ENCODE measurements around the gene DRC7.

The DRC7 gene

GRCh38 chr16:57723170-57723569, 28.6 kb downstream of the DRC7 start:
- no peak for DNase-seq (ENCODE audit: extremely low read depth, low read depth)
- no peak for TF ChIP-seq CTCF (IDR thresholded peaks at IDR 0.05; ENCODE audit: low read depth, low read length)

GRCh38 chr16:57724531-57724930, 29.9 kb downstream of the DRC7 start:
- DNase-seq (ENCODE audit: extremely low read depth, low read depth): no peak
- TF ChIP-seq CTCF (IDR thresholded peaks at IDR 0.05; ENCODE audit: low read depth, low read length): no peak

- DNase-seq (ENCODE audit: extremely low read depth, low read depth): no peak
- TF ChIP-seq CTCF (IDR thresholded peaks at IDR 0.05; ENCODE audit: low read depth, low read length): no peak
Observed at GRCh38 chr16:57725151-57725550, 30.5 kb downstream of the DRC7 start.

GRCh38 chr16:57725554-57725953, 30.9 kb downstream of the DRC7 start:
- TF ChIP-seq CTCF (IDR thresholded peaks at IDR 0.05; ENCODE audit: low read depth, low read length): no peak
- no peak for DNase-seq (ENCODE audit: extremely low read depth, low read depth)

GRCh38 chr16:57725976-57726375, 31.4 kb downstream of the DRC7 start:
- DNase-seq (ENCODE audit: extremely low read depth, low read depth): no peak
- TF ChIP-seq CTCF (IDR thresholded peaks at IDR 0.05; ENCODE audit: low read depth, low read length): no peak

GRCh38 chr16:57726433-57726947, 31.9 kb downstream of the DRC7 start:
- TF ChIP-seq CTCF (IDR thresholded peaks at IDR 0.05; ENCODE audit: low read depth, low read length): no peak

GRCh38 chr16:57727610-57728009, 33.0 kb downstream of the DRC7 start:
- no peak for TF ChIP-seq CTCF (IDR thresholded peaks at IDR 0.05; ENCODE audit: low read depth, low read length)

More at GRCh38 chr16:57726433-57726947, 31.9 kb downstream of the DRC7 start:
- DNase-seq (ENCODE audit: extremely low read depth, low read depth): no peak

More at GRCh38 chr16:57727610-57728009, 33.0 kb downstream of the DRC7 start:
- no peak for DNase-seq (ENCODE audit: extremely low read depth, low read depth)
